Calu3 (cell line): Measurements from ENCODE around the gene TGIF2. TPM values are rescaled to one million over a fixed set of nuclear protein-coding genes. Genes with fewer than 3 reads are reported as not detected.

ENCODE experiments used
- BruUV-seq: library from RNA; stranded (reverse); fragments of 400-500 nt; replicated peaks from 2 replicates; lab custom pipeline; 2021; lab: Mats Ljungman, UMichigan
- CTCF ChIA-PET: fragments of 300-600 bp; sonication (Branson Sonifier 250); formaldehyde crosslinking; loops from one replicate; lab custom pipeline; 2022; ENCODE audit warnings: antibody characterized with exemption; lab: Charles Lee
- DNase-seq: peaks from one replicate; pipeline ENCODE4 v3.0.0; 2022
- H3K27ac Mint-ChIP-seq: one replicate; pipeline ENCODE4 v1.8.0; 2022; ENCODE audit warnings: mixed read lengths; ENCODE audit not compliant: unreplicated experiment
- H3K27me3 Mint-ChIP-seq: one replicate; pipeline ENCODE4 v1.8.0; 2022; ENCODE audit warnings: mixed read lengths; ENCODE audit not compliant: unreplicated experiment
- H3K36me3 Mint-ChIP-seq: one replicate; pipeline ENCODE4 v1.8.0; 2022; ENCODE audit warnings: mild to moderate bottlenecking, moderate library complexity, mixed read lengths; ENCODE audit not compliant: insufficient read depth, unreplicated experiment
- H3K4me1 Mint-ChIP-seq: one replicate; pipeline ENCODE4 v1.8.0; 2022; ENCODE audit warnings: mild to moderate bottlenecking, low read depth, mixed read lengths; ENCODE audit not compliant: unreplicated experiment
- H3K4me3 Mint-ChIP-seq: one replicate; pipeline ENCODE4 v1.8.0; 2022; ENCODE audit warnings: mild to moderate bottlenecking, low read depth, moderate library complexity, mixed read lengths; ENCODE audit not compliant: unreplicated experiment
- H3K9me3 Mint-ChIP-seq: one replicate; pipeline ENCODE4 v1.8.0; 2022; ENCODE audit warnings: low read depth, mixed read lengths; ENCODE audit not compliant: unreplicated experiment
- CTCF ChIP-seq: fragments of 200-600 bp; IDR thresholded peaks from one replicate; pipeline ENCODE4 v1.8.0; 2022; ENCODE audit warnings: antibody characterized with exemption; ENCODE audit not compliant: unreplicated experiment
- intact Hi-C: fragments of 100-400 bp; cut with micrococcal nuclease; formaldehyde crosslinking; loops from one replicate; pipeline ENCODE4 v1.10.0; 2022; ENCODE audit not compliant: unreplicated experiment
- total RNA-seq: library from RNA; stranded (reverse); gene quantifications from 2 replicates; pipeline ENCODE4 v1.2.3, GENCODE V29; 2022

Gene TGIF2
- total RNA-seq, 1 experiment from 2014 or later = 39.4 TPM

- intact Hi-C loops = no loop called here
- peak overlapping the region; percentile 64 for H3K4me3 Mint-ChIP-seq
- peak; percentile 86 for TF ChIP-seq CTCF
- H3K27me3 Mint-ChIP-seq = no peaks in the 10 kb centered on the region
- H3K27ac Mint-ChIP-seq = no peak overlapping the region
- DNase-seq = peak; percentile 33
- CTCF ChIA-PET = interaction anchor here (0.7 to 1.6 kb wide), 2 partner anchors 31 to 75 kb away, joined by 3 to 9 read pairs; no protein-coding TSS in a partner anchor
- H3K9me3 Mint-ChIP-seq = no peaks in the 10 kb centered on the region
- no TSS peak for BruUV-seq
- peaks cover 3% of the 10 kb centered on the region for H3K36me3 Mint-ChIP-seq
- H3K4me1 Mint-ChIP-seq = no peaks in the 10 kb centered on the region
Measured at GRCh38 chr20:36541768-36542488, 31.5 kb upstream of the TGIF2 start.

DNA sequence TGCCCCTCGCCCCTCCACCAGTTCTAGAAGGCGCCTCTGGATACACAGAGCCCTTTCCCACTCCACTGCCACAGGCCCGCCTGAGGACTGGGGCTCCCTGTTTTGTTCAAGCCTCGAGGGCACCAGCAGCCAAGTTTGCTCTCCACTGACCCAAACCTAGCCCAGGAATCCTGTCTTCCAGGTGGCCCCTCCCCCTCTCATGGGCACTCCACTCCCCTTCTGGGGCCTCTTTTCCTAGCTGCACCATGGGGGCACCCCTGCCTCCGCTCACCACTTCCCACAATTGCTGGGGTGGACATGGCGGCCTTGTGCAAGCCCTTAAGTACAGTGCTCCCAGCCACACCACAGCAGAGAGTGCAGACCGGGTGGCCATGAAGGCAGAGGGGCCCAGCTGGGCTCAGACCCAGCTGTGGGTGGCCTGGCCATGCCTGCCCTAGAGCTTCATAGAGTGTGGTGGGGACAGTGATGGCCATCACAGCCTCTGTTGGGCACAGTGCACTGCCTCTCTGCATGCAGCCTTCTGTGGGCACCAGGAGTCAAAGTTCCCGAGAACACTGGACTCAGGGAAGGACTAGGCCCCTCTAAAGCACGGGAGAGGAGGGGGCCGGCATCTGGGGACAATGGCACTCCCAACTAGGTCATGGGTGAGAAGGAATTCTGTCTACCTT lies 30.7 kb upstream of the TGIF2 start:
- DNase-seq = no peak
- intact Hi-C loops = no loop called here
- Mint-ChIP-seq H3K36me3 (peaks cover 3% of the 10 kb centered on the region), H3K4me1 (no peaks in the 10 kb centered on the region), H3K4me3 (no peak overlapping the region), H3K27ac (no peak overlapping the region), H3K27me3 (no peaks in the 10 kb centered on the region), H3K9me3 (no peaks in the 10 kb centered on the region)
- no peak for TF ChIP-seq CTCF
- CTCF ChIA-PET = interaction anchor here (1.6 kb wide), 1 partner anchor 76 kb away, joined by 9 read pairs; no protein-coding TSS in a partner anchor
- BruUV-seq = no TSS peak

DNA sequence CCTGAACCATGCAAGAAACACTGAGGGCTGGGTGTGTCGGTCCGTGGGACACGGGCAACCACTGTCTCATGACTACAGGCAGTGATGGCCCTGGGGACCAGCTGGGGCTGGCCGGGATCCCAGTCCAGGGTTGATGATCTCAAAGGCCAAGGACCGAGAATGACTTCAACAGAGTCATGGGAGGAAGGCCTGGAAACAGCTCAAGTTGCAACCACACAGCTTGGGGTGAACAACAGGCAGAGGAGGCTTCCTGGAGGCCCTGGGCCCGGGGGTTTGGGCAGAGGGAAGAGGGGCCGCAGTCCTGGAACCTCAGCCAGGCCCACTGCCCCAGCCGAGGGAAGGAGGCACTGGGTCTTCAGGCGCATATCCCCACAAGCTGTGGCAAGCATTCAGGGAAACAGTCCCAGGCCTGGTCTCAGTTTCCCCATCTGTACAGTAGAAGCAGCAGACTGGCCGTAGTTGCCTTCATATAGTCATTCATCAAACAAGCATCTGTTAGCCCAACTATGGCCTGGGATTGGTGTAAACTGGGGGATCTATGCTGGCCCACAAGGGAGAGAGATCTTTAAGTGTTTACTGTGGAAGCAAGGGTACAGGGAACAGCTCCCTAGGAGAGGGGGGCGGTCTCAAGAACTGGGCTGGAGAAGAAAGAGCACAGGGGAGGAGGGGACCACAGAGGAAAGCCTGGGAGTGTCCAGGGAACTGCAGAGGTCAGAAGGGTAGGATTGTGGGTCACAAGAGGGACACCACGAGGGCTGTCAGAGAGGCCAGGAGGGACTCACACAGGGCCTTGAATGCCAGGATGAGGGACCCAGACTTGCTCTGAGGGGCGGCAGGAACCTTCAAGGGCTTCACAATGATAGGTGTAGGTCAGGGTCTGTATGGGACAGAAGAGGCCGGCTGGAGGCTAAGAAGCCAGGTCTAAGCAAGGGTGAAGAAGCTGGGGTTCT lies 29.9 kb upstream of the TGIF2 start:
- CTCF ChIA-PET = interaction anchor here (0.6 kb wide), 1 partner anchor 54 kb away, joined by 4 read pairs; no protein-coding TSS in a partner anchor
- Mint-ChIP-seq H3K9me3 (no peaks in the 10 kb centered on the region), H3K27me3 (no peaks in the 10 kb centered on the region), H3K36me3 (peaks cover 3% of the 10 kb centered on the region), H3K4me1 (no peaks in the 10 kb centered on the region), H3K4me3 (no peak overlapping the region), H3K27ac (no peak overlapping the region)
- no TSS peak for BruUV-seq
- no peak for DNase-seq
- intact Hi-C loops = no loop called here
- no peak for TF ChIP-seq CTCF
